Kidney epithelial cell (primary cell): ENCODE results near the gene MCC. TPM values are rescaled to one million over a fixed set of nuclear protein-coding genes. Genes with fewer than 3 reads are reported as not detected.

Source experiments
- DNase-seq: peaks from one replicate; pipeline ENCODE4 v3.0.0-alpha.2; 2010; ENCODE audit warnings: low read depth
- H3K27me3 ChIP-seq: 2 replicates; pipeline ENCODE4 v1.6.0; 2011; ENCODE audit warnings: low read length; ENCODE audit not compliant: control insufficient read depth, insufficient read depth
- H3K36me3 ChIP-seq: 2 replicates; pipeline ENCODE4 v1.5.1; 2011; ENCODE audit warnings: low read length; ENCODE audit not compliant: control insufficient read depth, insufficient read depth
- H3K4me3 ChIP-seq: 2 replicates; pipeline ENCODE4 v1.5.1; 2011; ENCODE audit warnings: low read depth, mild to moderate bottlenecking, control low read depth, low read length
- CTCF ChIP-seq: IDR thresholded peaks from 2 replicates; pipeline ENCODE4 v1.5.1; 2011; ENCODE audit warnings: mild to moderate bottlenecking, moderate library complexity, low read length, control low read depth, inconsistent platforms; ENCODE audit not compliant: insufficient read depth, poor library complexity, severe bottlenecking
- total RNA-seq: library from RNA; depleted of rRNA; stranded (reverse); fragments of >200 nt; gene quantifications from 2 replicates; pipeline ENCODE4 v1.2.3, GENCODE V29; 2015

Gene MCC
- total RNA-seq, 1 donor from 2014 or later: 16.7 TPM

- TF ChIP-seq CTCF: no peak
- Histone ChIP-seq H3K36me3 (no peaks in the 10 kb centered on the region), H3K27me3 (no peaks in the 10 kb centered on the region), H3K4me3 (no peak overlapping the region)
- no peak for DNase-seq
Observed at GRCh38 chr5:113262674-113263073, 225.6 kb downstream of the MCC start.

DNA sequence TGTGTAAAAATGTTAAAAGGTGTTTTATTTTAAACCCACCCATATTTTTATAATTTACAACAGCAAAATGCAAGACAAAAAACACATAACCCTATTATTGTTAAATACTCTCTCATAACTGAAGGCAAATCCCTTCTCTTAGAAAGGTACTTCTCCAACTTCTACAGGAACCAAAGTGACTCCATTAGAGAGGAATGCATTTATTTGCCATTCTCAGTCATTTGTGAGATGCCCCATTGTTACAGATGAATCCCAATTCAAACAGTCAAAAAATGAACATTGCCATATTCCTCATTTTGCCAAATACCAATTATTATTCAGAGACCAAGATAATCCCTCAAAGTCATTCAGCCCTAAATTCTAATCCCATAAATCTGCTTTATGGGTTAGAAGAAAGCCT, 229.2 kb downstream of the MCC start:
- Histone ChIP-seq H3K27me3 (no peaks in the 10 kb centered on the region), H3K4me3 (no peak overlapping the region), H3K36me3 (no peaks in the 10 kb centered on the region)
- DNase-seq: no peak
- TF ChIP-seq CTCF: no peak

- no peak for DNase-seq
Observed at GRCh38 chr5:113257545-113257944, 230.7 kb downstream of the MCC start.

GRCh38 chr5:113256671-113257452, 231.4 kb downstream of the MCC start:
- no peak for DNase-seq
- Histone ChIP-seq H3K36me3 (no peaks in the 10 kb centered on the region), H3K4me3 (no peak overlapping the region), H3K27me3 (no peaks in the 10 kb centered on the region)
- TF ChIP-seq CTCF: no peak

More at GRCh38 chr5:113257545-113257944, 230.7 kb downstream of the MCC start:
- no peaks in the 10 kb centered on the region for H3K36me3 ChIP-seq
- no peak overlapping the region for H3K4me3 ChIP-seq
- no peak for TF ChIP-seq CTCF
- no peaks in the 10 kb centered on the region for H3K27me3 ChIP-seq

GRCh38 chr5:113255579-113256386, 232.5 kb downstream of the MCC start:
- H3K27me3 ChIP-seq: no peaks in the 10 kb centered on the region
- TF ChIP-seq CTCF: no peak
- H3K4me3 ChIP-seq: no peak overlapping the region
- H3K36me3 ChIP-seq: no peaks in the 10 kb centered on the region
- no peak for DNase-seq

- TF ChIP-seq CTCF: no peak
- no peaks in the 10 kb centered on the region for H3K36me3 ChIP-seq
- no peak for DNase-seq
- H3K4me3 ChIP-seq: no peak overlapping the region
- H3K27me3 ChIP-seq: no peaks in the 10 kb centered on the region
Observed at GRCh38 chr5:113255105-113255504, 233.1 kb downstream of the MCC start.
